Measurements from ENCODE around the gene GPX3.

DNA sequence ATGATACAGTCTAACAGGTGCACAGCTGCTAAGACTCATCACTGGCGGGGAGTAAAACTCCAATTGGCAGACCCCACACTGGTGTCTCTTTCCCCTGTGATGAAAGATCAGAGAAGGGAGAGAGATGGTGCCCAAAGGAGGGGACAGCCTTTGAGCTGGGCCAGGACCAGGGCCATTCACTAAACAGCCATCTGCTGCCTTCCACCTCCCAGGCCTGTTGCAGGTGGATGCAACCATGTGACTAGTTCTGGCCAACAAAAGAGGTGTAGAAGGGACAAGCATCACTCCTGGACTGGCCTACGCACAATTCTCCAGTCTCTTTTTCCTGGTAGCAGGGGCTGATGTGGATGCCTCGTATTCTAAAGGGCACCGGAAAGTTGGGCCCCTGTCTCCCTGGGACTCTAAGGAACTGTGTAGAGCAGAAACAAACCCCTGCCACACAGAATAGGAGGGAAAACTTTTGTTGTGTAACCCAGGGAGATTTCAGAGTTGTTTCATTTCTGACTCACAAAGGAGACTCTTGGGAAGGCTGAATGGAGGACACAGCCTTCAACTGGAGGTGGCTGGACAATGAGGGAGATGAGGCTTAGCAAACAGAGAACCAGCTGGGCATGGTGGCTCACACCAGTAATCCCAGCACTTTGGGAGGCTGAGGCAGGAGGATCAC lies 33.5 kb downstream of the GPX3 start:
- TF ChIP-seq, protein P1, sequence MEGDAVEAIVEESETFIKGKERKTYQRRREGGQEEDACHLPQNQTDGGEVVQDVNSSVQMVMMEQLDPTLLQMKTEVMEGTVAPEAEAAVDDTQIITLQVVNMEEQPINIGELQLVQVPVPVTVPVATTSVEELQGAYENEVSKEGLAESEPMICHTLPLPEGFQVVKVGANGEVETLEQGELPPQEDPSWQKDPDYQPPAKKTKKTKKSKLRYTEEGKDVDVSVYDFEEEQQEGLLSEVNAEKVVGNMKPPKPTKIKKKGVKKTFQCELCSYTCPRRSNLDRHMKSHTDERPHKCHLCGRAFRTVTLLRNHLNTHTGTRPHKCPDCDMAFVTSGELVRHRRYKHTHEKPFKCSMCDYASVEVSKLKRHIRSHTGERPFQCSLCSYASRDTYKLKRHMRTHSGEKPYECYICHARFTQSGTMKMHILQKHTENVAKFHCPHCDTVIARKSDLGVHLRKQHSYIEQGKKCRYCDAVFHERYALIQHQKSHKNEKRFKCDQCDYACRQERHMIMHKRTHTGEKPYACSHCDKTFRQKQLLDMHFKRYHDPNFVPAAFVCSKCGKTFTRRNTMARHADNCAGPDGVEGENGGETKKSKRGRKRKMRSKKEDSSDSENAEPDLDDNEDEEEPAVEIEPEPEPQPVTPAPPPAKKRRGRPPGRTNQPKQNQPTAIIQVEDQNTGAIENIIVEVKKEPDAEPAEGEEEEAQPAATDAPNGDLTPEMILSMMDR (IDR thresholded peaks at IDR 0.05) = no peak
- TF ChIP-seq POLR2A (IDR thresholded peaks at IDR 0.05) = no peak
